ENCODE results near the gene ZFYVE9.
"Not testable (repeated sequence)": the region's sequence is repeated elsewhere in the genome, so short reads cannot be mapped to it uniquely, and the experiment has no call there.

Gene ZFYVE9

GRCh38 chr1:52145137-52145536 is 3.2 kb downstream of the ZFYVE9 start:
- DNase-seq, result no peak

DNA sequence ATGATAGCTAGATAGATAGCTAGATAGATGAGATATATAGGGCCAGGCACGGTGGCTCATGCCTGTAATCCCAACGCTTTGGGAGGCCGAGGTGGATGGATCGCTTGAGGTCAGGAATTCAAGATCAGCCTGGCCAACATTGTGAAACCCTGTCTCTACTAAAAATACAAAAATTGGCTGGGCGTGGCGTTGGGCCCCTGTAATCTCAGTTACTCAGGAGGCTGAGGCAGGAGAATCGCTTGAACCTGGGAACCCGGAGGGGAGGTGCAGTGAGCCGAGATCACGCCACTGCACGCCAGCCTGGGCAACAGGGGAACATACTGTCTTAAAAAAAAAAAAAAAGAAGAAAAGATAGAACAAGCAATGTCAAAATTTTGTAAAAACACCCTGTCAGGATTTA is 8.6 kb downstream of the ZFYVE9 start:
- DNase-seq, result not testable (repeated sequence)

GRCh38 chr1:52150946-52151345 is 9.1 kb downstream of the ZFYVE9 start:
- DNase-seq, result no peak

DNA sequence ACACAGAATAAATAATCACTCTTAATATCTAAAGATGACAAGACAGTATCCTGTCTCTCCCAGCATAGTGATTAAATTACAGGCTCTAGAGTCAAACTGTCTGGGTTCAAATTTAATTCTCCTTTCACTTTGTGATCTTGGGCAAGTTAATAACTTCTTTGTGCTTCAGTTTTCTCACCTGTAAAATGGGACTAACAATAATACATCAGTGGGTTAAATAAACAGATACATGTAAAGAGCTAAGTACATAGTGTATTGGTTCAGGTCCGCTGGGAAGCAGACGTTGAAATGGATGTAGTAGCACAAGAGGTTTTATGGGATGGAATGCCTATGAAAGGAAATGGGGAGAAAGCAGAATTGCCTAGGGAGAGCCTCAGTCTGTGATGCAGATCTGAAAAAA is 10.7 kb downstream of the ZFYVE9 start:
- DNase-seq, result no peak

GRCh38 chr1:52153010-52153409 is 11.1 kb downstream of the ZFYVE9 start:
- DNase-seq, result no peak

GRCh38 chr1:52153898-52154297 is 12.0 kb downstream of the ZFYVE9 start:
- no peak for DNase-seq

DNA sequence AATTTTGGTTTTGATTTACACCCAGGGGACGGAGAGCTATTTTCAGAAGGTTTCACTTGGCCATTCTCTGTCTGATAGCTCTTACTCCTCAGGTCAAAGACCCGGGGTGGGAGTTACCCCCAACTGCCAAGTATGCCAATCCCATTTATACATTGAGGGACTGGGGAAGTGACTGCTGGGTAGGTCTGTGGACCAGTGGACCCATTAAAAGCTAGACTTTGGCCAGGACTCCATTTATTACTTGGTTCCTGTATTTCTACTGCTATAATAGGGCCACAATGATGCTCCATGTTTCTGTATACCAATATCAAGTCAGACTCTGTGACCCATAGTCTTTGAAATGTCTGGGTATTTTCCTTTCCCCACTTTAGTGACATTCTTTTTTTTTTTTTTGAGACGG is 14.6 kb downstream of the ZFYVE9 start:
- DNase-seq, result no peak

GRCh38 chr1:52157582-52157981 is 15.7 kb downstream of the ZFYVE9 start:
- no peak for DNase-seq

DNA sequence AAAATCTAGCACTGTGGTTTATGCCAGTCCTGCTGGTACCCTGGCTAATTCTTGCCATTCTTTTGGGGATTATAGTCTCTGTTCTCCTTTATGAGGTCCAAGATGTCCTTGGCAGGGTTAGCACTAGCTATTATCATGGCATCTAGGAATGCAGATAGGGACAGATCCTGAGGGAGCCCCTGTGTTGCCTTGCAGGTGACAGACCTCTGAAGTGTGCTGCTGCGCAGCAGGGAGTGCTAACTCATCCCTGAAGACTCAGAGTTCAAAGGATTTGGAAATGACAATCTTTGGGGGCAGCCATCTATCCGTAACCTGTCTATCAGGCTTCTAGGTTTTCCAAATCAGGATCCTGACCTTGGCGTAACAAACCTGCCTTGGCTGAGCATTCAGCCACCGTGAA is 16.3 kb downstream of the ZFYVE9 start:
- DNase-seq, result no peak

DNA sequence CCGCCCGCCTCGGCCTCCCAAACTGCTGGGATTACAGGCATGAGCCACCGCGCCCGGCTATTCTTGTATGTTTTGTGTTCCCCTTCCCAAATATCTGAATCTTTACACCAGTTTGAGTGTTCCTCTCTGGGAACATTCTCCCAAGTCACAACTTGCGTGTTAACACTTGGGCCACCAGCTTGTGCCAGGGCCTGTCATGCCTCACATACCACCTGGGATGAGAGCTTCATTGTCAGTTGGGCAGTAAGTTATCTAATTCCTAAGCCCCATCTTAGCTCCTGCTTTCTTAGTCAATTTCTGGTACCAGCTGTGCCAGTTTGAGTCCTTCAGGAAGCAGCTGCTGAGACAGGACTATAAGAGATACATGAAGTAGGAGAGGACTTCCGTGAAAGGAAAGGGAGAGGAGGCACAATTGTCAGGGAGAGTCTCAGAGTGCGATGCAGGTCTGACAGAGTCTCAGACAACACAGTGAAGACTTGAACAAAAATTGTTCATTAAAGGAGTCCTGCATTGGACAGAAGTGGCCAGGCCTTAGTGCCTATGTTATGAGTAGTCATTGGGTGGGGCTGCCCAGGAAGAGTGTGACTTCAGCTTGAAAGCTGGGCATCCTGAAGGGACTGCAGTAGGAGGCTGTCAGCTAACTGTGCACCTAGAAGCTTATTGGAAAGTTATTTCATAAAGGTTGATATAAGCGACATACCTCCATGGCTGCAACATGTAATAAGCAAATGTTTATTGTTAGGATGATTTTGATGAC is 17.3 kb downstream of the ZFYVE9 start:
- no peak for DNase-seq

- DNase-seq, result no peak
These were observed 21.1 kb downstream of the ZFYVE9 start for GRCh38 chr1:52162947-52163346.

GRCh38 chr1:52164604-52165003 is 22.7 kb downstream of the ZFYVE9 start:
- no peak for DNase-seq

GRCh38 chr1:52166996-52167753 is 25.3 kb downstream of the ZFYVE9 start:
- no peak for DNase-seq

DNA sequence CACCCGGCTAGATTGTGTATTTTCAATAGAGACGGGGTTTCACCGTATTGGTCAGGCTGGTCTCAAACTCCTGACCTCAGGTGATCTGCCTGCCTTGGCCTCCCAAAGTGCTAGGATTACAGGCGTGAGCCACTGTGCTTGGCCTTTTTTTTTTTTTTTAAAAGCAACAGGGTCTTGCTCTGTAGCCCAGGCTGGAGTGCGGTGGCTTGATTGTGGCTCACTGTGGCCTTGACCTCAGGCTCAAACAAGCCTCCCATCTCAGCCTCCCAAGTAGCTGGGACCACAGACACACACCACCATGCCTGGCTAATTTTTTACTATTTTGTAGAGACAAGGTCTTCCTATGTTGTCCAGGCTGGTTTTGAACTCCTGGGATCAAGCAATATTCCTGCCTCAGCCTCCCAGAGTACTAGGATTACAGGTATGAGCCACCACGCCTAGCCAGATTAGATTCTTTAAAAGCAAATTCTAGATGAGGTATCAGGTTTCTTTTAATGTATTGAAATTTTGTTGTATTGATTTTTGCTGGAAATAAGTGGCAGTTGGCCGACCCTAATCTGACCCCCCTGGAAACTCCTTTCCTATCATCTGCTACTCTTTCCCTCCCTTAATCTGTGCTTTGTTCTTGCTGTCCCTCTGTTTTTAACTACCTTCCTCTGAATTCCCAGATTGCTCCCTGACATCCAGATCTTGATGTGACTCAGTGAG is 26.6 kb downstream of the ZFYVE9 start:
- no peak for DNase-seq

- not testable (repeated sequence) for DNase-seq
These were observed 29.3 kb downstream of the ZFYVE9 start for GRCh38 chr1:52171149-52171548.

- DNase-seq, result no peak
These were observed 37.2 kb downstream of the ZFYVE9 start for GRCh38 chr1:52179073-52179472.

GRCh38 chr1:52180176-52180575 is 38.3 kb downstream of the ZFYVE9 start:
- DNase-seq, result no peak

DNA sequence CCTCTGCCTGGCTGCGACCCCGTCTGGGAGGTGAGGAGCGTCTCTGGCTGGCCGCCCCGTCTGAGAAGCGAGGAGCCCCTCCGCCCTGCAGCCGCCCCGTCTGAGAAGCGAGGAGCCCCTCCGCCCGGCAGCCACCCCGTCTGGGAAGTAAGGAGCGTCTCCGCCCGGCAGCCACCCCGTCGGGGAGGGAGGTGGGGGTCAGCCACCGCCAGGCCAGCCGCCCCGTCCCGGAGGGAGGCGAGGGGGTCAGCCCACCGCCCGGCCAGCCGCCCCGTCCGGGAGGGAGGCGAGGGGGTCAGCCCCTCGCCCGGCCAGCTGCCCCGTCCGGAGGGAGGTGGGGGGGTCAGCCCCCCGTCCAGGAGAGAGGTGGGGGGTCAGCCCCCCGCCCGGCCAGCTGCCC is 39.9 kb downstream of the ZFYVE9 start:
- DNase-seq, result not testable (repeated sequence)

DNA sequence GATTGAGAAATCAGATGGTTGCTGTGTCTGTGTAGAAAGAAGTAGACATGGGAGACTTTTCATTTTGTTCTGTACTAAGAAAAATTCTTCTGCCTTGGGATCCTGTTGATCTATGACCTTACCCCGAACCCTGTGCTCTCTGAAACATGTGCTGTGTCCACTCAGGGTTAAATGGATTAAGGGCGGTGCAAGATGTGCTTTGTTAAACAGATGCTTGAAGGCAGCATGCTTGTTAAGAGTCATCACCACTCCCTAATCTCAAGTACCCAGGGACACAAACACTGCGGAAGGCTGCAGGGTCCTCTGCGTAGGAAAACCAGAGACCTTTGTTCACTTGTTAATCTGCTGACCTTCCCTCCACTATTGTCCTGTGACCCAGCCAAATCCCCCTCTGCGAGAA is 40.4 kb downstream of the ZFYVE9 start:
- not testable (repeated sequence) for DNase-seq

DNA sequence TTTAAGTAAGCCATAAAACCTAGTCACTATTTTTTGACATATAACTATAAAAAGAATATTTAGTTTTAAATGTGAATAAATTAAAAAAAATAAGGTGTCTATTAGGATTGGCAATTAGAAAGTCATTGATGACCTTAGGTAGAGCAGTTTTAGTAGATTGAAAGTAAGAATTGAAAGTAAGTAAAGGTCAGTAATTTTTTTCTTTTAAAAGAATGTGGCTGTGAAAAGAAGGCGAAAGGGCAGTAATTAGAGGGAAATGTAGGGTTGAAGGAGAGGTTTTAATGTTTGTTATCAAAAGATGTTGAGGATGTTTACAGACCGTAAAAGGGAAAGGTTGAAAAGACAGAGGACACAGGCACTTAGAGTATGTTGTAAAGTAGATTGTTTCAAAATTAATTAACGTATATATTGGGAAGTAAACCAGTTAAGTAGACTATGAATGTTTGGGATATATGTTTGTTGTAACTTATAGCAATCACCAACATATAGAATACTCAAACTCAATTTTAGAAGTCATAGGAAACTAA is 41.0 kb downstream of the ZFYVE9 start:
- no peak for DNase-seq

- no peak for DNase-seq
These were observed 44.6 kb downstream of the ZFYVE9 start for GRCh38 chr1:52186449-52186848.

- DNase-seq, result no peak
These were observed 48.1 kb downstream of the ZFYVE9 start for GRCh38 chr1:52189898-52190480.
